Uterus (tissue), 2 donors: ENCODE results near the gene CNTNAP4.

Experiments used
- POLR2A ChIP-seq, 2 donors: fragments of 450-650 bp; IDR thresholded peaks; one replicate each; pipeline ENCODE4 v1.6.1; 2016; ENCODE audit warnings: antibody characterized with exemption in 2 of 2, mild to moderate bottlenecking in 1 of 2, moderate library complexity in 1 of 2
- TF ChIP-seq, protein P1 (sequence below), 4 experiments: fragments of 200-600 bp in 2 of 4; fragments of 450-650 bp in 2 of 4; sonication (generic) in 2 of 4; IDR thresholded peaks; one replicate each; pipeline ENCODE4 v1.5.1; 2016 to 2019; ENCODE audit warnings: antibody characterized with exemption in 4 of 4, mild to moderate bottlenecking in 2 of 4, moderate library complexity in 1 of 4

DNA sequence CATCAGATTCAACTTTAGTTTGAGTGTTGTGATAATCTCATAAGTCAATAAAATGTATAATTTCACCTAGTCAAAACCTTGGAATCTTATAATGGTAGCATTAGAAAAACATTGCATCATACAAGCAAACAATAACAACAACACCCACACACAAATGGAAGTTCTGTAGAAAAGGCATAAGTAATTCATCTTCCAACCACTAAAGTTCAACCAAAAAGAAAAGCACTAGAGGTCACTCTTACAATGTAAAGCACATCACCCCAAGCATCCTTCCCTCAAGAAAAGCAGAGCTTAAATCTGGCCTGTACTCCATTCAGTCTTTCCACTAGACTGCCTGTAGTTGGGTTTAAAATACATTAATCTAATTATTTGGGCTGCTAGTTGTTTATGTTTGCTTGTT, 1.8 kb downstream of the CNTNAP4 start:
- TF ChIP-seq, protein P1, sequence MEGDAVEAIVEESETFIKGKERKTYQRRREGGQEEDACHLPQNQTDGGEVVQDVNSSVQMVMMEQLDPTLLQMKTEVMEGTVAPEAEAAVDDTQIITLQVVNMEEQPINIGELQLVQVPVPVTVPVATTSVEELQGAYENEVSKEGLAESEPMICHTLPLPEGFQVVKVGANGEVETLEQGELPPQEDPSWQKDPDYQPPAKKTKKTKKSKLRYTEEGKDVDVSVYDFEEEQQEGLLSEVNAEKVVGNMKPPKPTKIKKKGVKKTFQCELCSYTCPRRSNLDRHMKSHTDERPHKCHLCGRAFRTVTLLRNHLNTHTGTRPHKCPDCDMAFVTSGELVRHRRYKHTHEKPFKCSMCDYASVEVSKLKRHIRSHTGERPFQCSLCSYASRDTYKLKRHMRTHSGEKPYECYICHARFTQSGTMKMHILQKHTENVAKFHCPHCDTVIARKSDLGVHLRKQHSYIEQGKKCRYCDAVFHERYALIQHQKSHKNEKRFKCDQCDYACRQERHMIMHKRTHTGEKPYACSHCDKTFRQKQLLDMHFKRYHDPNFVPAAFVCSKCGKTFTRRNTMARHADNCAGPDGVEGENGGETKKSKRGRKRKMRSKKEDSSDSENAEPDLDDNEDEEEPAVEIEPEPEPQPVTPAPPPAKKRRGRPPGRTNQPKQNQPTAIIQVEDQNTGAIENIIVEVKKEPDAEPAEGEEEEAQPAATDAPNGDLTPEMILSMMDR (IDR thresholded peaks at IDR 0.05) = no peak
- TF ChIP-seq POLR2A (IDR thresholded peaks at IDR 0.05) = no peak
